HFFc6 (cell line): ENCODE measurements around the gene SIRT4. TPM values are rescaled to one million over a fixed set of nuclear protein-coding genes. Genes with fewer than 3 reads are reported as not detected.

Source experiments
- DNase-seq: peaks from one replicate; pipeline ENCODE4 v3.0.0-alpha.2; 2018
- H3K27ac Mint-ChIP-seq: 2 replicates; pipeline ENCODE4 v1.8.0; 2020; ENCODE audit warnings: mild to moderate bottlenecking, mixed read lengths
- H3K27me3 Mint-ChIP-seq: 2 replicates; pipeline ENCODE4 v1.8.0; 2021; ENCODE audit warnings: mild to moderate bottlenecking, moderate library complexity, mixed read lengths; ENCODE audit not compliant: insufficient read depth
- H3K36me3 Mint-ChIP-seq: 2 replicates; pipeline ENCODE4 v1.8.0; 2021; ENCODE audit warnings: low read depth, mixed read lengths
- H3K4me1 Mint-ChIP-seq: 2 replicates; pipeline ENCODE4 v1.8.0; 2020; ENCODE audit warnings: low read depth, mixed read lengths
- H3K4me3 Mint-ChIP-seq: 2 replicates; pipeline ENCODE4 v1.8.0; 2020; ENCODE audit warnings: mild to moderate bottlenecking, moderate library complexity, mixed read lengths
- H3K9me3 Mint-ChIP-seq: 2 replicates; pipeline ENCODE4 v1.8.0; 2020; ENCODE audit warnings: mild to moderate bottlenecking, mixed read lengths
- CTCF ChIP-seq: fragments of 200-600 bp; sonication (generic); IDR thresholded peaks from 2 replicates; pipeline ENCODE4 v1.5.0; 2021; ENCODE audit warnings: antibody characterized with exemption, mild to moderate bottlenecking
- total RNA-seq, 6 experiments: library from RNA; stranded (reverse); fragmentation: NEBNext Ultra II Directional; extraction: Animal tissue kit (Norgen Biotek cat#: 25700); gene quantifications; 2 replicates in 1 of 6; 3 replicates in 5 of 6; pipeline ENCODE4 v1.2.3, GENCODE V29; 2021

Gene SIRT4
- total RNA-seq, 6 experiments from 2014 or later = 0.84 to 2.1 (median 1.1) TPM

- no peak for TF ChIP-seq CTCF
- no peak for DNase-seq
- H3K9me3 Mint-ChIP-seq = no peaks in the 10 kb centered on the region
- H3K36me3 Mint-ChIP-seq = no peaks in the 10 kb centered on the region
- H3K27ac Mint-ChIP-seq = no peak overlapping the region
- H3K27me3 Mint-ChIP-seq = peaks cover 8% of the 10 kb centered on the region
- no peaks in the 10 kb centered on the region for H3K4me1 Mint-ChIP-seq
- H3K4me3 Mint-ChIP-seq = no peak overlapping the region
These were observed 43.9 kb downstream of the SIRT4 start for GRCh38 chr12:120346031-120346430.

GRCh38 chr12:120346681-120347080 lies 44.6 kb downstream of the SIRT4 start:
- peak; percentile 60 for TF ChIP-seq CTCF
- no peak for DNase-seq
- Mint-ChIP-seq H3K4me3 (no peak overlapping the region), H3K36me3 (no peaks in the 10 kb centered on the region), H3K9me3 (no peaks in the 10 kb centered on the region), H3K27me3 (peaks cover 8% of the 10 kb centered on the region), H3K4me1 (no peaks in the 10 kb centered on the region), H3K27ac (no peak overlapping the region)

GRCh38 chr12:120347766-120348165 lies 45.6 kb downstream of the SIRT4 start:
- DNase-seq = no peak
- Mint-ChIP-seq H3K4me3 (no peak overlapping the region), H3K27ac (no peak overlapping the region), H3K4me1 (peaks cover 8% of the 10 kb centered on the region), H3K9me3 (no peaks in the 10 kb centered on the region), H3K27me3 (peaks cover 8% of the 10 kb centered on the region), H3K36me3 (no peaks in the 10 kb centered on the region)
- no peak for TF ChIP-seq CTCF

GRCh38 chr12:120350576-120351350 lies 48.6 kb downstream of the SIRT4 start:
- H3K27me3 Mint-ChIP-seq = peaks cover 12% of the 10 kb centered on the region
- no peaks in the 10 kb centered on the region for H3K9me3 Mint-ChIP-seq
- H3K36me3 Mint-ChIP-seq = no peaks in the 10 kb centered on the region
- no peak overlapping the region for H3K27ac Mint-ChIP-seq
- peaks cover 8% of the 10 kb centered on the region for H3K4me1 Mint-ChIP-seq
- DNase-seq = no peak
- no peak overlapping the region for H3K4me3 Mint-ChIP-seq
- TF ChIP-seq CTCF = no peak

GRCh38 chr12:120352117-120352516 lies 50.0 kb downstream of the SIRT4 start:
- Mint-ChIP-seq H3K9me3 (no peaks in the 10 kb centered on the region), H3K27me3 (peaks cover 10% of the 10 kb centered on the region), H3K27ac (peak overlapping the region; percentile 60; the same call in 1 of the 2 replicates), H3K4me1 (peaks cover 8% of the 10 kb centered on the region), H3K4me3 (no peak overlapping the region), H3K36me3 (no peaks in the 10 kb centered on the region)
- TF ChIP-seq CTCF = no peak
- peak; percentile 80 for DNase-seq
